GM23248 (cell line): ENCODE data around the gene ATG7. TPM values are rescaled to one million over a fixed set of nuclear protein-coding genes. Genes with fewer than 3 reads are reported as not detected.
A peak's percentile ranks its signal among the peaks of the same experiment; 100 is the strongest.

ENCODE experiments used
- DNase-seq: peaks from one replicate; pipeline ENCODE4 v3.0.0-alpha.2; 2015
- H2AFZ ChIP-seq: fragments of 200-600 bp; sonication (generic); 2 replicates; pipeline ENCODE4 v1.6.1; 2016; ENCODE audit warnings: antibody characterized with exemption
- H3F3A ChIP-seq: fragments of 200-600 bp; sonication (generic); 2 replicates; pipeline ENCODE4 v1.6.1; 2016; ENCODE audit warnings: mild to moderate bottlenecking, antibody characterized with exemption, mixed run types; ENCODE audit not compliant: insufficient read depth
- H3K27ac ChIP-seq: fragments of 200-600 bp; sonication (generic); 2 replicates; pipeline ENCODE4 v1.5.1; 2016; ENCODE audit warnings: mild to moderate bottlenecking
- H3K27me3 ChIP-seq: fragments of 200-600 bp; sonication (generic); replicated peaks from 2 replicates; pipeline ENCODE4 v1.6.1; 2016; ENCODE audit warnings: mild to moderate bottlenecking; ENCODE audit not compliant: insufficient read depth
- H3K36me3 ChIP-seq: fragments of 200-600 bp; sonication (generic); 2 replicates; pipeline ENCODE4 v1.6.1; 2016; ENCODE audit warnings: low read depth, mild to moderate bottlenecking
- H3K4me1 ChIP-seq: fragments of 200-600 bp; sonication (generic); 2 replicates; pipeline ENCODE4 v1.6.1; 2016; ENCODE audit warnings: mild to moderate bottlenecking; ENCODE audit not compliant: insufficient read depth
- H3K4me2 ChIP-seq: fragments of 200-600 bp; sonication (generic); one replicate; pipeline ENCODE4 v1.6.1; 2016; ENCODE audit warnings: mild to moderate bottlenecking; ENCODE audit not compliant: unreplicated experiment
- H3K4me3 ChIP-seq: fragments of 200-600 bp; sonication (generic); 2 replicates; pipeline ENCODE4 v1.5.1; 2016; ENCODE audit warnings: mild to moderate bottlenecking
- H3K79me2 ChIP-seq: fragments of 200-600 bp; sonication (generic); 2 replicates; pipeline ENCODE4 v1.6.1; 2016; ENCODE audit warnings: mild to moderate bottlenecking; ENCODE audit not compliant: insufficient read depth
- H3K9ac ChIP-seq: fragments of 200-600 bp; sonication (generic); 2 replicates; pipeline ENCODE4 v1.6.1; 2016; ENCODE audit warnings: mild to moderate bottlenecking
- H3K9me2 ChIP-seq: fragments of 200-600 bp; sonication (generic); 2 replicates; pipeline ENCODE4 v1.6.1; 2016; ENCODE audit warnings: mixed run types, mild to moderate bottlenecking, moderate library complexity; ENCODE audit not compliant: insufficient read depth
- H3K9me3 ChIP-seq: fragments of 200-600 bp; sonication (generic); one replicate; pipeline ENCODE4 v1.6.1; 2017; ENCODE audit warnings: low read depth
- H4K20me1 ChIP-seq: fragments of 200-600 bp; sonication (generic); 2 replicates; pipeline ENCODE4 v1.6.0; 2016; ENCODE audit not compliant: insufficient read depth
- EZH2 ChIP-seq: fragments of 200-600 bp; sonication (generic); IDR thresholded peaks from 2 replicates; pipeline ENCODE4 v1.6.1; 2018; ENCODE audit warnings: antibody characterized with exemption, mild to moderate bottlenecking; ENCODE audit not compliant: insufficient read depth, poor library complexity, severe bottlenecking
- EZH2phosphoT487 ChIP-seq: fragments of 200-600 bp; sonication (generic); IDR thresholded peaks from 2 replicates; pipeline ENCODE4 v1.6.1; 2018; ENCODE audit warnings: antibody characterized with exemption, moderate library complexity, mild to moderate bottlenecking, low read depth; ENCODE audit not compliant: insufficient read depth
- WGBS, 2 experiments: methylation state at CpG; one replicate each; pipeline ENCODE4 v1.1.6; 2015 to 2017; ENCODE audit warnings: low lambda C conversion rate in 2 of 2, low coverage in 1 of 2; ENCODE audit errors: missing lambda C conversion rate in 2 of 2; 5-methylcytosine and 5-hydroxymethylcytosine counted together
- in situ Hi-C: fragments of 300-500 bp; cut with MboI; formaldehyde crosslinking; loops from 2 replicates; pipeline ENCODE4 v1.15.0; 2020
- polyA plus RNA-seq: library from polyadenylated mRNA; unstranded; fragments of >200 nt; fragmentation: Nextera tagmentation; extraction: Ambion mirVana; gene quantifications from 2 replicates; pipeline ENCODE4 v1.2.1, GENCODE V29; 2016
- total RNA-seq: library from RNA; depleted of rRNA; stranded (reverse); fragments of >200 nt; shearing (Covaris generic); gene quantifications from 2 replicates; pipeline ENCODE4 v1.2.3, GENCODE V29; 2014

The ATG7 gene
- total and polyA plus RNA-seq, 2 experiments from 2014 or later, result 40.5 to 67.5 TPM

GRCh38 chr3:11476735-11477144 is 204.5 kb downstream of the ATG7 start:
- Histone ChIP-seq H2AFZ (no peak overlapping the region), H3K27me3 (no peaks in the 10 kb centered on the region), H3K4me3 (no peak overlapping the region), H3K27ac (peak overlapping the region; percentile 79; the same call in 1 of the 2 replicates), H3K4me1 (peaks cover 23% of the 10 kb centered on the region), H3F3A (peaks cover 26% of the 10 kb centered on the region), H3K9ac (no peak overlapping the region), H4K20me1 (no peaks in the 10 kb centered on the region), H3K4me2 (no peak overlapping the region), H3K79me2 (no peaks in the 10 kb centered on the region), H3K9me2 (no peaks in the 10 kb centered on the region), H3K36me3 (no peaks in the 10 kb centered on the region), H3K9me3 (no peaks in the 10 kb centered on the region)
- no peak for DNase-seq
- 7 to 33% methylated on average over 1 of the region's 1 CpG for WGBS, 2 experiments
- no peak for TF ChIP-seq EZH2phosphoT487
- no peak for TF ChIP-seq EZH2
- in situ Hi-C loops, result no loop called here

DNA sequence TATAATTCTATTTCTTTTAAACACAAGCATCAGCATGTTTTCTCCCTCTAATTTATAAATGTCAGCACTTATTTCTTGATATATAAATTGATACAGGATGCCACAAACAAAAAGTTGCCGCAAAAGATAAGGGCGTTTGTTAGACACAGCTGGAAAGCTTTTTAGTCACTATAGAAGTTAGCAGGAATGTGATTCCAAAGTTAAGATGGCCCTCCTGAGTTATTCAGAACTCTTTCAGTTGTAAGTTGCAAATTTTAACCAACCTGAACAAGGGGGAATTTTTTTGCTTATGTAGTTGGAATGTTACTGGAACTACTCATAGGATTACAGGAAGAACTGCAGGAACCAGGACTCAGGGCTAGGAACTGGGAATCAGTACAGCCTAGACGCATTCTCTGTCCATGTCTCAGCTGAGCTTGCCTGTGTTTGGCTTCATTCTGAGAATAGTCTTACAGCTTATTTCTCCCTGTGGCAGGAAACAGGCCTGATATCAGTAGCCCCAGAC is 205.3 kb downstream of the ATG7 start:
- WGBS, 2 experiments, result 57 to 63% methylated on average over 3 of the region's 3 CpGs
- Histone ChIP-seq H3K4me1 (peaks cover 23% of the 10 kb centered on the region), H3K4me3 (no peak overlapping the region), H3K36me3 (no peaks in the 10 kb centered on the region), H3K9ac (peak overlapping the region; percentile 50; the same call in 1 of the 2 replicates), H3K27ac (peak overlapping the region; percentile 79), H3K27me3 (no peaks in the 10 kb centered on the region), H3K79me2 (no peaks in the 10 kb centered on the region), H3K4me2 (peak overlapping the region; percentile 41), H3F3A (peaks cover 26% of the 10 kb centered on the region), H2AFZ (peak overlapping the region; percentile 25), H4K20me1 (no peaks in the 10 kb centered on the region), H3K9me3 (no peaks in the 10 kb centered on the region), H3K9me2 (no peaks in the 10 kb centered on the region)
- TF ChIP-seq EZH2phosphoT487 (no peak), EZH2 (no peak)
- in situ Hi-C loops, result no loop called here
- peak; percentile 82 for DNase-seq

GRCh38 chr3:11478167-11478566 is 206.0 kb downstream of the ATG7 start:
- no peaks in the 10 kb centered on the region for H3K9me3 ChIP-seq
- H3F3A ChIP-seq, result peaks cover 26% of the 10 kb centered on the region
- no peak overlapping the region for H3K4me3 ChIP-seq
- H4K20me1 ChIP-seq, result no peaks in the 10 kb centered on the region
- H3K9ac ChIP-seq, result peak overlapping the region; percentile 50; the same call in 1 of the 2 replicates
- H3K27ac ChIP-seq, result peak overlapping the region; percentile 79
- H2AFZ ChIP-seq, result no peak overlapping the region
- H3K36me3 ChIP-seq, result no peaks in the 10 kb centered on the region
- in situ Hi-C loops, result no loop called here
- DNase-seq, result no peak
- WGBS, 2 experiments, result 61 to 75% methylated on average over 2 of the region's 2 CpGs
- peak overlapping the region; percentile 41 for H3K4me2 ChIP-seq
- no peaks in the 10 kb centered on the region for H3K9me2 ChIP-seq
- H3K27me3 ChIP-seq, result no peaks in the 10 kb centered on the region
- TF ChIP-seq EZH2, result no peak
- no peak for TF ChIP-seq EZH2phosphoT487
- peaks cover 23% of the 10 kb centered on the region for H3K4me1 ChIP-seq
- no peaks in the 10 kb centered on the region for H3K79me2 ChIP-seq

- H3K79me2 ChIP-seq, result no peaks in the 10 kb centered on the region
Measured at GRCh38 chr3:11479221-11479620, 207.0 kb downstream of the ATG7 start.

More at GRCh38 chr3:11479221-11479620, 207.0 kb downstream of the ATG7 start:
- Histone ChIP-seq H3K27ac (peak overlapping the region; percentile 32), H3K9me3 (no peaks in the 10 kb centered on the region), H3K9ac (no peak overlapping the region), H2AFZ (no peak overlapping the region), H3K9me2 (no peaks in the 10 kb centered on the region), H3K27me3 (no peaks in the 10 kb centered on the region), H3K4me2 (peak overlapping the region; percentile 41), H3K36me3 (no peaks in the 10 kb centered on the region), H3F3A (peaks cover 26% of the 10 kb centered on the region), H4K20me1 (no peaks in the 10 kb centered on the region), H3K4me3 (no peak overlapping the region), H3K4me1 (peaks cover 23% of the 10 kb centered on the region)
- in situ Hi-C loops, result no loop called here
- WGBS, 2 experiments, result 88 to 94% methylated on average over 3 of the region's 3 CpGs
- TF ChIP-seq EZH2phosphoT487, result no peak
- no peak for DNase-seq
